HG03064 (cell line): ENCODE data around the gene USP47.

Source experiments
- ATAC-seq: cut with Tn5 transposase; IDR thresholded peaks from one replicate; pipeline ENCODE4 v1.9.1; 2021; ENCODE audit warnings: low read depth; ENCODE audit not compliant: unreplicated experiment

Gene USP47

GRCh38 chr11:11993839-11994238 is 152.1 kb downstream of the USP47 start:
- ATAC-seq, result no peak

GRCh38 chr11:11995601-11996000 is 153.8 kb downstream of the USP47 start:
- no peak for ATAC-seq

GRCh38 chr11:11996321-11997048 is 154.7 kb downstream of the USP47 start:
- ATAC-seq, result no peak

- no peak for ATAC-seq
These were observed 155.2 kb downstream of the USP47 start for GRCh38 chr11:11997049-11997322.

GRCh38 chr11:11998091-11998781 is 156.5 kb downstream of the USP47 start:
- ATAC-seq, result no peak

GRCh38 chr11:12001186-12001585 is 159.4 kb downstream of the USP47 start:
- ATAC-seq, result no peak

GRCh38 chr11:12003336-12003735 is 161.6 kb downstream of the USP47 start:
- ATAC-seq, result no peak

GRCh38 chr11:12003815-12004214 is 162.0 kb downstream of the USP47 start:
- ATAC-seq, result no peak

- ATAC-seq, result no peak
These were observed 163.3 kb downstream of the USP47 start for GRCh38 chr11:12005061-12005460.

- ATAC-seq, result no peak
These were observed 163.7 kb downstream of the USP47 start for GRCh38 chr11:12005476-12005875.

GRCh38 chr11:12006552-12007229 is 164.9 kb downstream of the USP47 start:
- no peak for ATAC-seq

GRCh38 chr11:12007230-12007593 is 165.4 kb downstream of the USP47 start:
- no peak for ATAC-seq

- no peak for ATAC-seq
These were observed 166.3 kb downstream of the USP47 start, which contains the start of gene DKK3 for GRCh38 chr11:12007769-12008737. TSS of gene DKK3 (minus strand) at chr11:12008626. CDS start at chr11:12008582, 44 bp downstream.
